ENCODE data around the gene MYL12B. TPM values are rescaled to one million over a fixed set of nuclear protein-coding genes. Genes with fewer than 3 reads are reported as not detected.
A peak's percentile ranks its signal among the peaks of the same experiment; 100 is the strongest.

MYL12B gene
- total RNA-seq, 1 donor from 2014 or later, result 187 TPM

- no peak for DNase-seq (ENCODE audit: low spot score, unreplicated experiment)
- no peaks in the 10 kb centered on the region for H3K27me3 Mint-ChIP-seq
- no peak for TF ChIP-seq CTCF (IDR thresholded peaks at IDR 0.05; ENCODE audit: unreplicated experiment)
- peaks cover 19% of the 10 kb centered on the region for H3K4me1 Mint-ChIP-seq (ENCODE audit: low read depth)
- H3K36me3 Mint-ChIP-seq (ENCODE audit: insufficient read depth), result no peaks in the 10 kb centered on the region
- H3K4me3 Mint-ChIP-seq (ENCODE audit: low read depth), result no peak overlapping the region
- H3K9me3 Mint-ChIP-seq (ENCODE audit: low read depth), result no peaks in the 10 kb centered on the region
- peak overlapping the region; percentile 56 for H3K27ac Mint-ChIP-seq
These were observed 31.3 kb upstream of the MYL12B start for GRCh38 chr18:3230401-3231334.

GRCh38 chr18:3233004-3233403 lies 28.9 kb upstream of the MYL12B start:
- Mint-ChIP-seq H3K27me3 (no peaks in the 10 kb centered on the region), H3K9me3 (ENCODE audit: low read depth) (no peaks in the 10 kb centered on the region), H3K4me1 (ENCODE audit: low read depth) (peaks cover 12% of the 10 kb centered on the region), H3K27ac (peak overlapping the region; percentile 26), H3K4me3 (ENCODE audit: low read depth) (no peak overlapping the region), H3K36me3 (ENCODE audit: insufficient read depth) (no peaks in the 10 kb centered on the region)
- TF ChIP-seq CTCF (IDR thresholded peaks at IDR 0.05; ENCODE audit: unreplicated experiment), result no peak
- no peak for DNase-seq (ENCODE audit: low spot score, unreplicated experiment)

- Mint-ChIP-seq H3K9me3 (ENCODE audit: low read depth) (no peaks in the 10 kb centered on the region), H3K36me3 (ENCODE audit: insufficient read depth) (no peaks in the 10 kb centered on the region), H3K4me3 (ENCODE audit: low read depth) (no peak overlapping the region), H3K4me1 (ENCODE audit: low read depth) (peaks cover 12% of the 10 kb centered on the region), H3K27ac (peak overlapping the region; percentile 26), H3K27me3 (no peaks in the 10 kb centered on the region)
- no peak for DNase-seq (ENCODE audit: low spot score, unreplicated experiment)
- no peak for TF ChIP-seq CTCF (IDR thresholded peaks at IDR 0.05; ENCODE audit: unreplicated experiment)
These were observed 28.3 kb upstream of the MYL12B start for GRCh38 chr18:3233433-3234168.

- DNase-seq (ENCODE audit: low spot score, unreplicated experiment), result no peak
- H3K27me3 Mint-ChIP-seq, result no peaks in the 10 kb centered on the region
- no peaks in the 10 kb centered on the region for H3K9me3 Mint-ChIP-seq (ENCODE audit: low read depth)
- H3K4me3 Mint-ChIP-seq (ENCODE audit: low read depth), result no peak overlapping the region
- H3K27ac Mint-ChIP-seq, result no peak overlapping the region
- no peak for TF ChIP-seq CTCF (IDR thresholded peaks at IDR 0.05; ENCODE audit: unreplicated experiment)
- peaks cover 12% of the 10 kb centered on the region for H3K4me1 Mint-ChIP-seq (ENCODE audit: low read depth)
- H3K36me3 Mint-ChIP-seq (ENCODE audit: insufficient read depth), result peaks cover 2% of the 10 kb centered on the region
These were observed 27.5 kb upstream of the MYL12B start for GRCh38 chr18:3234457-3234856.

GRCh38 chr18:3235846-3236245 lies 26.1 kb upstream of the MYL12B start:
- no peak for DNase-seq (ENCODE audit: low spot score, unreplicated experiment)
- Mint-ChIP-seq H3K36me3 (ENCODE audit: insufficient read depth) (peaks cover 7% of the 10 kb centered on the region), H3K9me3 (ENCODE audit: low read depth) (peaks cover 7% of the 10 kb centered on the region), H3K27ac (no peak overlapping the region), H3K4me1 (ENCODE audit: low read depth) (peaks cover 12% of the 10 kb centered on the region), H3K27me3 (no peaks in the 10 kb centered on the region), H3K4me3 (ENCODE audit: low read depth) (no peak overlapping the region)
- TF ChIP-seq CTCF (IDR thresholded peaks at IDR 0.05; ENCODE audit: unreplicated experiment), result no peak
